Type B pancreatic cell (in vitro differentiated cells): ENCODE data around the gene FUT6. TPM values are rescaled to one million over a fixed set of nuclear protein-coding genes. Genes with fewer than 3 reads are reported as not detected.
A peak's percentile ranks its signal among the peaks of the same experiment; 100 is the strongest.

ENCODE experiments used
- DNase-seq: peaks from one replicate; pipeline ENCODE4 v3.0.0; 2021; ENCODE audit warnings: mixed read lengths; ENCODE audit not compliant: unreplicated experiment; ENCODE audit errors: extremely low spot score
- H3K27ac Mint-ChIP-seq: 2 replicates; pipeline ENCODE4 v1.8.0; 2021; ENCODE audit warnings: mild to moderate bottlenecking, mixed read lengths
- H3K27me3 Mint-ChIP-seq: 2 replicates; pipeline ENCODE4 v1.8.0; 2021; ENCODE audit warnings: mixed read lengths
- H3K36me3 Mint-ChIP-seq: 2 replicates; pipeline ENCODE4 v1.8.0; 2021; ENCODE audit warnings: mixed read lengths
- H3K4me1 Mint-ChIP-seq: one replicate; pipeline ENCODE4 v1.8.0; 2021; ENCODE audit warnings: mixed read lengths; ENCODE audit not compliant: unreplicated experiment
- H3K4me3 Mint-ChIP-seq: 2 replicates; pipeline ENCODE4 v1.8.0; 2021; ENCODE audit warnings: mild to moderate bottlenecking, mixed read lengths
- H3K9me3 Mint-ChIP-seq: 2 replicates; pipeline ENCODE4 v1.8.0; 2021; ENCODE audit warnings: mixed read lengths
- total RNA-seq: library from RNA; stranded (reverse); gene quantifications from 2 replicates; pipeline ENCODE4 v1.2.1, GENCODE V29; 2021; ENCODE audit warnings: low replicate concordance
- TF ChIP-seq, protein P1 (sequence below): fragments of 200-600 bp; sonication (generic); conservative IDR thresholded peaks from 2 replicates; pipeline ENCODE4 v1.5.0; 2021; ENCODE audit warnings: antibody characterized with exemption, mild to moderate bottlenecking

The FUT6 gene
- total RNA-seq, 1 donor from 2014 or later, result 0.87 TPM

GRCh38 chr19:5795382-5795919 lies 44.1 kb downstream of the FUT6 start:
- no peak overlapping the region for H3K27ac Mint-ChIP-seq
- peaks cover 5% of the 10 kb centered on the region for H3K9me3 Mint-ChIP-seq
- DNase-seq, result no peak
- H3K4me1 Mint-ChIP-seq, result peaks cover 6% of the 10 kb centered on the region
- H3K27me3 Mint-ChIP-seq, result no peaks in the 10 kb centered on the region
- H3K4me3 Mint-ChIP-seq, result no peak overlapping the region
- TF ChIP-seq, protein P1, sequence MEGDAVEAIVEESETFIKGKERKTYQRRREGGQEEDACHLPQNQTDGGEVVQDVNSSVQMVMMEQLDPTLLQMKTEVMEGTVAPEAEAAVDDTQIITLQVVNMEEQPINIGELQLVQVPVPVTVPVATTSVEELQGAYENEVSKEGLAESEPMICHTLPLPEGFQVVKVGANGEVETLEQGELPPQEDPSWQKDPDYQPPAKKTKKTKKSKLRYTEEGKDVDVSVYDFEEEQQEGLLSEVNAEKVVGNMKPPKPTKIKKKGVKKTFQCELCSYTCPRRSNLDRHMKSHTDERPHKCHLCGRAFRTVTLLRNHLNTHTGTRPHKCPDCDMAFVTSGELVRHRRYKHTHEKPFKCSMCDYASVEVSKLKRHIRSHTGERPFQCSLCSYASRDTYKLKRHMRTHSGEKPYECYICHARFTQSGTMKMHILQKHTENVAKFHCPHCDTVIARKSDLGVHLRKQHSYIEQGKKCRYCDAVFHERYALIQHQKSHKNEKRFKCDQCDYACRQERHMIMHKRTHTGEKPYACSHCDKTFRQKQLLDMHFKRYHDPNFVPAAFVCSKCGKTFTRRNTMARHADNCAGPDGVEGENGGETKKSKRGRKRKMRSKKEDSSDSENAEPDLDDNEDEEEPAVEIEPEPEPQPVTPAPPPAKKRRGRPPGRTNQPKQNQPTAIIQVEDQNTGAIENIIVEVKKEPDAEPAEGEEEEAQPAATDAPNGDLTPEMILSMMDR, result no peak
- H3K36me3 Mint-ChIP-seq, result peaks cover 7% of the 10 kb centered on the region

GRCh38 chr19:5793188-5793587 lies 46.3 kb downstream of the FUT6 start:
- TF ChIP-seq, protein P1, result no peak
- Mint-ChIP-seq H3K4me3 (no peak overlapping the region), H3K27me3 (no peaks in the 10 kb centered on the region), H3K9me3 (peaks cover 5% of the 10 kb centered on the region), H3K36me3 (peaks cover 11% of the 10 kb centered on the region), H3K27ac (no peak overlapping the region), H3K4me1 (peaks cover 10% of the 10 kb centered on the region)
- no peak for DNase-seq

GRCh38 chr19:5792224-5792623 lies 47.3 kb downstream of the FUT6 start:
- Mint-ChIP-seq H3K27ac (no peak overlapping the region), H3K4me3 (no peak overlapping the region)

DNA sequence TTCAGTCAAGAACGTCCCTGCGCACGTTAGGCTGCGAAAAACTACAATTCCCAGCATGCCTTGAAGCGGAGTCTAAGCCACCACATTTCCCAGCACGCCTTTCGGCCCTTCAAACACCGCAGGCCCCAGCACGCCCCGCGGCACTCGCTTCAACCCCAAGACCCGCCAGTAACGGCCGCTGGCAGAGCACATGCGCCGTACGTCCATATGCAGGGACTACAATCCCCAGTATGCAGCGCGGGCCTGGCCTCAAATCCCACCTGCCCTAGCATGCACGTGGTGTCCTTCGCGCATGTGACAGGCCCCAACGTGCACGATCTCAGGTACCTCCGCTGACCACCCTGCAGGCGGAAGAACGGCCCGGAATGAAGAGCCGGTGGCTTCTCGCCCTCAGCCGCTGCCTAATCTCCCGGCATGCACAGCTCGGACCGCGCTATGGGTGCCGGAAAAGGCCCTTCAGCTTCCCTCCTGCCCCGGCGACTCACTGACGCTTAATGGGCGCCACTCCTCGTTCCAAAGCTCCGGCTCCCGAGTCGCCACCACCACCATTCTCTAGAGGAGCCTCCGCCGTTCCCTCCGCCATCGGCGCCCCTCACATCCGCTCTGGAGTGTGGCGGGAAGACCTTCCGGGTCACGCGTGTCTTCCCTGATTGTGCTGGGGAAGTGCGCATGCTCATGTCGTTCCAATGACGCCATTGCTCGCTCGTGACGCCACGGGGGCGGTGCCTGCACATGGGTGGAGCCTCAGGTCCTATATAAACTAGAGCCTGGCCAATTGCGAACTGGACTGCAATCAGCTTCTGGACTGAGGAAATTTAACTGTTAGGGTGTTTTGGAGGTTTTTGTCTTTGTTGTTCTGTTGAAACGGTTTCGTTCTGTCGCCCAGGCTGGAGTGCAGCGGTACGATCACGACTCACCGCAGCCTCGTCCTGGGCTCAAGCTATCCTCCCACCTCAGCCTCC lies 48.7 kb downstream of the FUT6 start, which contains the start of gene DUS3L:
Gene DUS3L, minus strand, starts transcription at position 605 of the 962 bp plus-strand sequence. Its CDS starts 22 bp downstream, at position 583.
- peak; percentile 98 for DNase-seq
- Mint-ChIP-seq H3K4me1 (peaks cover 10% of the 10 kb centered on the region), H3K4me3 (peak within 1 kb of the TSS; percentile 100), H3K9me3 (peaks cover 5% of the 10 kb centered on the region), H3K27me3 (no peaks in the 10 kb centered on the region), H3K36me3 (peaks cover 11% of the 10 kb centered on the region), H3K27ac (peak within 1 kb of the TSS; percentile 100)
- TF ChIP-seq, protein P1, result no peak

More at GRCh38 chr19:5792224-5792623, 47.3 kb downstream of the FUT6 start:
- peaks cover 5% of the 10 kb centered on the region for H3K9me3 Mint-ChIP-seq
- H3K27me3 Mint-ChIP-seq, result no peaks in the 10 kb centered on the region
- H3K36me3 Mint-ChIP-seq, result peaks cover 11% of the 10 kb centered on the region
- H3K4me1 Mint-ChIP-seq, result peaks cover 10% of the 10 kb centered on the region
- TF ChIP-seq, protein P1, result no peak
- DNase-seq, result no peak

- Mint-ChIP-seq H3K4me3 (peak overlapping the region; percentile 100), H3K36me3 (peaks cover 11% of the 10 kb centered on the region), H3K9me3 (peaks cover 5% of the 10 kb centered on the region), H3K27ac (peak overlapping the region; percentile 100), H3K27me3 (no peaks in the 10 kb centered on the region), H3K4me1 (peaks cover 10% of the 10 kb centered on the region)
- no peak for DNase-seq
- TF ChIP-seq, protein P1, result no peak
Observed at GRCh38 chr19:5789886-5790558, 49.5 kb downstream of the FUT6 start.
